Astrocyte (in vitro differentiated cells and primary cell): Measurements from ENCODE around the gene BPIFB1. TPM values are rescaled to one million over a fixed set of nuclear protein-coding genes. Genes with fewer than 3 reads are reported as not detected.

Experiments used
- DNase-seq: peaks from one replicate; pipeline ENCODE4 v3.0.0-alpha.2; 2010; ENCODE audit warnings: low read depth
- FAIRE-seq: peaks from 2 replicates; lab custom pipeline; 2011; peaks lifted over from hg19 to GRCh38; lab: Jason Lieb, UNC
- H2AFZ ChIP-seq: 2 replicates; pipeline ENCODE4 v1.6.0; 2012; ENCODE audit warnings: low read depth, low read length, inconsistent platforms
- H3K27ac ChIP-seq: 2 replicates; pipeline ENCODE4 v1.5.1; 2011; ENCODE audit warnings: low read depth, low read length, inconsistent platforms
- H3K27me3 ChIP-seq: 2 replicates; pipeline ENCODE4 v1.6.0; 2011; ENCODE audit warnings: low read length, inconsistent platforms; ENCODE audit not compliant: insufficient read depth
- H3K36me3 ChIP-seq: 2 replicates; pipeline ENCODE4 v1.5.1; 2011; ENCODE audit warnings: low read length, inconsistent platforms; ENCODE audit not compliant: insufficient read depth
- H3K4me1 ChIP-seq: 2 replicates; pipeline ENCODE4 v1.5.1; 2011; ENCODE audit warnings: low read length, inconsistent platforms; ENCODE audit not compliant: insufficient read depth
- H3K4me2 ChIP-seq: 2 replicates; pipeline ENCODE4 v1.6.0; 2012; ENCODE audit warnings: low read length, inconsistent platforms
- H3K4me3 ChIP-seq: 2 replicates; pipeline ENCODE4 v1.5.1; 2011; ENCODE audit warnings: low read depth, mild to moderate bottlenecking, low read length, inconsistent platforms; ENCODE audit not compliant: insufficient read depth
- H3K79me2 ChIP-seq: 2 replicates; pipeline ENCODE4 v1.6.0; 2012; ENCODE audit warnings: mild to moderate bottlenecking, low read length, inconsistent platforms; ENCODE audit not compliant: insufficient read depth
- H3K9ac ChIP-seq: 2 replicates; pipeline ENCODE4 v1.6.0; 2012; ENCODE audit warnings: mild to moderate bottlenecking, low read length, inconsistent platforms
- H3K9me3 ChIP-seq: 2 replicates; pipeline ENCODE4 v1.5.1; 2012; ENCODE audit warnings: low read depth, mild to moderate bottlenecking, low read length, inconsistent platforms; ENCODE audit not compliant: insufficient read depth
- H4K20me1 ChIP-seq: 2 replicates; pipeline ENCODE4 v1.6.0; 2012; ENCODE audit warnings: low read length, inconsistent platforms; ENCODE audit not compliant: insufficient read depth
- H3K27ac Mint-ChIP-seq: one replicate; pipeline ENCODE4 v1.8.0; 2021; ENCODE audit warnings: mild to moderate bottlenecking, mixed read lengths; ENCODE audit not compliant: unreplicated experiment
- H3K27me3 Mint-ChIP-seq: one replicate; pipeline ENCODE4 v1.8.0; 2021; ENCODE audit warnings: low read depth, mixed read lengths; ENCODE audit not compliant: unreplicated experiment
- H3K36me3 Mint-ChIP-seq: one replicate; pipeline ENCODE4 v1.8.0; 2021; ENCODE audit warnings: low read depth, mixed read lengths; ENCODE audit not compliant: unreplicated experiment
- H3K4me1 Mint-ChIP-seq: one replicate; pipeline ENCODE4 v1.8.0; 2021; ENCODE audit warnings: low read depth, mixed read lengths; ENCODE audit not compliant: unreplicated experiment
- H3K4me3 Mint-ChIP-seq: one replicate; pipeline ENCODE4 v1.8.0; 2021; ENCODE audit warnings: mild to moderate bottlenecking, moderate library complexity, mixed read lengths; ENCODE audit not compliant: unreplicated experiment
- H3K9me3 Mint-ChIP-seq: one replicate; pipeline ENCODE4 v1.8.0; 2021; ENCODE audit warnings: mild to moderate bottlenecking, mixed read lengths; ENCODE audit not compliant: unreplicated experiment
- CTCF ChIP-seq: IDR thresholded peaks from 2 replicates; pipeline ENCODE4 v1.5.1; 2011; ENCODE audit warnings: low read depth, mild to moderate bottlenecking, inconsistent platforms, low read length, moderate library complexity; ENCODE audit not compliant: insufficient read depth
- EZH2 ChIP-seq: IDR thresholded peaks from 2 replicates; pipeline ENCODE4 v1.6.1; 2012; ENCODE audit warnings: mild to moderate bottlenecking, low read length, inconsistent platforms; ENCODE audit not compliant: insufficient read depth
- total RNA-seq: library from RNA; stranded (reverse); gene quantifications from 2 replicates; pipeline ENCODE4 v1.2.1, GENCODE V29; 2021

Gene BPIFB1
- total RNA-seq, 1 donor from 2014 or later, result not detected

GRCh38 chr20:33328157-33329137, 45.4 kb downstream of the BPIFB1 start:
- no peak for DNase-seq
- Histone ChIP-seq H3K4me2 (no peak overlapping the region), H3K9ac (no peak overlapping the region), H3K27ac (no peak overlapping the region), H3K27me3 (peaks cover 3% of the 10 kb centered on the region), H3K9me3 (no peaks in the 10 kb centered on the region), H3K36me3 (no peaks in the 10 kb centered on the region), H4K20me1 (no peaks in the 10 kb centered on the region), H3K4me1 (no peaks in the 10 kb centered on the region), H3K4me3 (no peak overlapping the region), H3K79me2 (no peaks in the 10 kb centered on the region), H2AFZ (no peak overlapping the region)
- Mint-ChIP-seq H3K4me3 (no peak overlapping the region), H3K27ac (no peak overlapping the region), H3K27me3 (peaks cover 52% of the 10 kb centered on the region), H3K4me1 (no peaks in the 10 kb centered on the region), H3K9me3 (no peaks in the 10 kb centered on the region), H3K36me3 (no peaks in the 10 kb centered on the region)
- TF ChIP-seq CTCF, result no peak
- no peak for TF ChIP-seq EZH2
- FAIRE-seq, result no peak

- TF ChIP-seq EZH2, result no peak
- no peak for TF ChIP-seq CTCF
- no peaks in the 10 kb centered on the region for H4K20me1 ChIP-seq
- Mint-ChIP-seq H3K27ac (no peak overlapping the region), H3K4me3 (no peak overlapping the region), H3K9me3 (no peaks in the 10 kb centered on the region), H3K27me3 (peaks cover 43% of the 10 kb centered on the region), H3K36me3 (peaks cover 3% of the 10 kb centered on the region), H3K4me1 (no peaks in the 10 kb centered on the region)
- H3K9me3 ChIP-seq, result no peaks in the 10 kb centered on the region
- H3K4me1 ChIP-seq, result no peaks in the 10 kb centered on the region
- no peak for FAIRE-seq
- no peaks in the 10 kb centered on the region for H3K27me3 ChIP-seq
- H3K4me3 ChIP-seq, result no peak overlapping the region
- no peak overlapping the region for H2AFZ ChIP-seq
- H3K9ac ChIP-seq, result no peak overlapping the region
- H3K79me2 ChIP-seq, result no peaks in the 10 kb centered on the region
- no peak for DNase-seq
- H3K4me2 ChIP-seq, result no peak overlapping the region
- H3K27ac ChIP-seq, result no peak overlapping the region
- no peaks in the 10 kb centered on the region for H3K36me3 ChIP-seq
These were observed 50.0 kb downstream of the BPIFB1 start for GRCh38 chr20:33332905-33333456.

GRCh38 chr20:33333616-33334015, 50.6 kb downstream of the BPIFB1 start:
- Mint-ChIP-seq H3K27me3 (peaks cover 45% of the 10 kb centered on the region), H3K9me3 (no peaks in the 10 kb centered on the region), H3K36me3 (peaks cover 3% of the 10 kb centered on the region), H3K4me1 (no peaks in the 10 kb centered on the region), H3K27ac (no peak overlapping the region), H3K4me3 (no peak overlapping the region)
- no peak for DNase-seq
- H3K79me2 ChIP-seq, result no peaks in the 10 kb centered on the region
- no peak overlapping the region for H3K9ac ChIP-seq
- no peaks in the 10 kb centered on the region for H3K36me3 ChIP-seq
- no peaks in the 10 kb centered on the region for H3K27me3 ChIP-seq
- no peak for FAIRE-seq
- H3K4me2 ChIP-seq, result no peak overlapping the region
- H3K4me3 ChIP-seq, result no peak overlapping the region
- no peaks in the 10 kb centered on the region for H4K20me1 ChIP-seq
- no peak overlapping the region for H3K27ac ChIP-seq
- no peak overlapping the region for H2AFZ ChIP-seq
- no peak for TF ChIP-seq EZH2
- TF ChIP-seq CTCF, result no peak
- H3K9me3 ChIP-seq, result no peaks in the 10 kb centered on the region
- H3K4me1 ChIP-seq, result no peaks in the 10 kb centered on the region
